GM12878 (cell line): ENCODE results near the gene CDKL4. TPM values are rescaled to one million over a fixed set of nuclear protein-coding genes. Genes with fewer than 3 reads are reported as not detected.
"Not testable (repeated sequence)": the region's sequence is repeated elsewhere in the genome, so short reads cannot be mapped to it uniquely, and the experiment has no call there.

Source experiments
- ATAC-seq: fragments of 200-7000 bp; cut with Tn5 transposase; 3 replicates; pipeline ENCODE4 v1.9.1; 2020; ENCODE audit warnings: mild to moderate bottlenecking, moderate library complexity
- BruUV-seq: library from RNA; stranded (reverse); fragments of 400-500 nt; replicated peaks from 2 replicates; lab custom pipeline; 2021; lab: Mats Ljungman, UMichigan
- CTCF ChIA-PET: fragments of 300-600 bp; sonication (Branson Sonifier 250); formaldehyde crosslinking; extraction: SDS; loops from one replicate; lab custom pipeline; 2021; ENCODE audit warnings: inconsistent platforms; lab: Yijun Ruan, JAX
- POLR2A ChIA-PET: fragments of 350-600 bp; formaldehyde crosslinking; extraction: SDS; loops from one replicate; lab custom pipeline; 2021; ENCODE audit warnings: inconsistent platforms; lab: Charles Lee
- RAD21 ChIA-PET: fragments of 300-600 bp; sonication (Branson Sonifier 250); formaldehyde crosslinking; loops from one replicate; lab custom pipeline; 2023; ENCODE audit warnings: antibody characterized with exemption; ENCODE audit not compliant: unreplicated experiment; lab: Charles Lee
- SMC1A ChIA-PET: fragments of 300-600 bp; sonication (Branson Sonifier 250); formaldehyde crosslinking; loops from one replicate; lab custom pipeline; 2023; ENCODE audit not compliant: unreplicated experiment, uncharacterized antibody; lab: Charles Lee
- DNase-seq: peaks from one replicate; pipeline ENCODE4 v3.0.0-alpha.2; 2011; ENCODE audit warnings: low read depth, low spot score
- FAIRE-seq: peaks from 3 replicates; lab custom pipeline; 2011; peaks lifted over from hg19 to GRCh38; lab: Jason Lieb, UNC
- H2AFZ ChIP-seq: 2 replicates; pipeline ENCODE4 v1.6.0; 2011; ENCODE audit warnings: low read depth, low read length, control low read depth; ENCODE audit not compliant: control insufficient read depth
- H3K27ac ChIP-seq: 2 replicates; pipeline ENCODE4 v1.5.1; 2011; ENCODE audit warnings: control low read depth; ENCODE audit not compliant: control insufficient read depth, insufficient read depth
- H3K27me3 ChIP-seq, 2 experiments: replicated peaks in 1 of 2; 2 replicates each; pipeline versions ENCODE4 v1.6.0 to v1.6.1; 2011; ENCODE audit warnings: low read length in 1 of 2; ENCODE audit not compliant: control insufficient read depth in 2 of 2, insufficient read depth in 2 of 2
- H3K36me3 ChIP-seq, 2 experiments: 2 replicates each; pipeline ENCODE4 v1.5.1; 2011; ENCODE audit warnings: low read length in 1 of 2; ENCODE audit not compliant: control insufficient read depth in 2 of 2, insufficient read depth in 2 of 2
- H3K4me1 ChIP-seq: 2 replicates; pipeline ENCODE4 v1.6.1; 2011; ENCODE audit warnings: mild to moderate bottlenecking, low read length, moderate library complexity, mixed read lengths; ENCODE audit not compliant: control insufficient read depth, insufficient read depth
- H3K4me2 ChIP-seq: 2 replicates; pipeline ENCODE4 v1.6.0; 2011; ENCODE audit warnings: control low read depth; ENCODE audit not compliant: control insufficient read depth, insufficient read depth
- H3K4me3 ChIP-seq: fragments of 200-600 bp; sonication (generic); 2 replicates; pipeline ENCODE4 v1.5.1; 2016
- H3K79me2 ChIP-seq: 2 replicates; pipeline ENCODE4 v1.6.0; 2011; ENCODE audit warnings: low read length; ENCODE audit not compliant: control insufficient read depth, insufficient read depth
- H3K9ac ChIP-seq: 2 replicates; pipeline ENCODE4 v1.8.0; 2011; ENCODE audit warnings: low read length, control low read depth, mixed read lengths; ENCODE audit not compliant: control insufficient read depth, insufficient read depth
- H3K9me3 ChIP-seq: replicated peaks from 3 replicates; pipeline ENCODE4 v1.5.1; 2011; ENCODE audit warnings: mild to moderate bottlenecking, low read length; ENCODE audit not compliant: control insufficient read depth, insufficient read depth
- H4K20me1 ChIP-seq: 2 replicates; pipeline ENCODE4 v1.6.0; 2011; ENCODE audit not compliant: control insufficient read depth, insufficient read depth
- FOS ChIP-seq: IDR thresholded peaks from 3 replicates; pipeline ENCODE4 v1.6.1; 2011; ENCODE audit warnings: borderline replicate concordance; ENCODE audit not compliant: insufficient read length; ENCODE audit errors: extremely low read depth
- GABPA ChIP-seq: IDR thresholded peaks from 2 replicates; pipeline ENCODE4 v1.6.1; 2014; ENCODE audit warnings: antibody characterized with exemption, low read depth, mild to moderate bottlenecking, inconsistent platforms
- SIX5 ChIP-seq: IDR thresholded peaks from 2 replicates; pipeline ENCODE4 v1.6.1; 2011; ENCODE audit warnings: mild to moderate bottlenecking, low read depth, low read length, moderate library complexity; ENCODE audit not compliant: severe bottlenecking
- SUPT20H ChIP-seq: IDR thresholded peaks from 2 replicates; pipeline ENCODE4 v1.6.1; 2011; ENCODE audit warnings: low read depth, mild to moderate bottlenecking, low read length, moderate library complexity, borderline replicate concordance; ENCODE audit not compliant: control insufficient read depth
- WGBS: methylation state at CpG from one replicate; pipeline ENCODE4 v1.1.6; 2016; ENCODE audit warnings: low lambda C conversion rate; ENCODE audit not compliant: insufficient replicate concordance, insufficient coverage; ENCODE audit errors: missing lambda C conversion rate; 5-methylcytosine and 5-hydroxymethylcytosine counted together
- in situ Hi-C: fragments of 300-500 bp; cut with MboI; formaldehyde crosslinking; loops from 9 replicates; pipeline ENCODE4 v1.14.3; 2018; ENCODE audit warnings: mixed read lengths
- intact Hi-C: fragments of 100-400 bp; cut with micrococcal nuclease; formaldehyde crosslinking; loops from one replicate; pipeline ENCODE4 v1.14.2; 2022; ENCODE audit not compliant: unreplicated experiment
- polyA plus RNA-seq, 11 experiments: library from polyadenylated mRNA; depleted of rRNA in 4 of 11; unstranded in 6 of 11; stranded (reverse) in 5 of 11; fragments of >200 nt; fragmentation: Nextera tagmentation in 4 of 11; fragmentation: Illumina TruSeq in 1 of 11; extraction: Ambion mirVana in 4 of 11; extraction: Trizol in 1 of 11; gene quantifications; 1 replicate in 1 of 11; 2 replicates in 10 of 11; pipeline versions ENCODE4 v1.2.1 to v1.2.3, GENCODE V29; 2011 to 2016; ENCODE audit warnings: inconsistent platforms in 2 of 11, missing spikeins in 2 of 11, low read depth in 1 of 11
- total RNA-seq, 4 experiments: library from RNA; depleted of rRNA in 3 of 4; stranded (reverse); fragments of >200 nt in 3 of 4; fragmentation: Illumina TruSeq in 1 of 4; extraction: Trizol in 1 of 4; gene quantifications; 2 replicates each; pipeline versions ENCODE4 v1.2.1 to v1.2.3, GENCODE V29; 2013 to 2021
- TF ChIP-seq, protein P1 (sequence below): fragments of 450-650 bp; IDR thresholded peaks from 2 replicates; pipeline ENCODE4 v1.6.1; 2016; ENCODE audit warnings: mild to moderate bottlenecking, moderate library complexity, borderline replicate concordance

The CDKL4 gene
- total and polyA plus RNA-seq, 10 of the 15 experiments (the other 5 are each of a cell fraction or from before 2014, with no cell fraction given), result not detected

GRCh38 chr2:39138837-39139211, 104.9 kb downstream of the CDKL4 start (continued):
- TF ChIP-seq, protein P1, sequence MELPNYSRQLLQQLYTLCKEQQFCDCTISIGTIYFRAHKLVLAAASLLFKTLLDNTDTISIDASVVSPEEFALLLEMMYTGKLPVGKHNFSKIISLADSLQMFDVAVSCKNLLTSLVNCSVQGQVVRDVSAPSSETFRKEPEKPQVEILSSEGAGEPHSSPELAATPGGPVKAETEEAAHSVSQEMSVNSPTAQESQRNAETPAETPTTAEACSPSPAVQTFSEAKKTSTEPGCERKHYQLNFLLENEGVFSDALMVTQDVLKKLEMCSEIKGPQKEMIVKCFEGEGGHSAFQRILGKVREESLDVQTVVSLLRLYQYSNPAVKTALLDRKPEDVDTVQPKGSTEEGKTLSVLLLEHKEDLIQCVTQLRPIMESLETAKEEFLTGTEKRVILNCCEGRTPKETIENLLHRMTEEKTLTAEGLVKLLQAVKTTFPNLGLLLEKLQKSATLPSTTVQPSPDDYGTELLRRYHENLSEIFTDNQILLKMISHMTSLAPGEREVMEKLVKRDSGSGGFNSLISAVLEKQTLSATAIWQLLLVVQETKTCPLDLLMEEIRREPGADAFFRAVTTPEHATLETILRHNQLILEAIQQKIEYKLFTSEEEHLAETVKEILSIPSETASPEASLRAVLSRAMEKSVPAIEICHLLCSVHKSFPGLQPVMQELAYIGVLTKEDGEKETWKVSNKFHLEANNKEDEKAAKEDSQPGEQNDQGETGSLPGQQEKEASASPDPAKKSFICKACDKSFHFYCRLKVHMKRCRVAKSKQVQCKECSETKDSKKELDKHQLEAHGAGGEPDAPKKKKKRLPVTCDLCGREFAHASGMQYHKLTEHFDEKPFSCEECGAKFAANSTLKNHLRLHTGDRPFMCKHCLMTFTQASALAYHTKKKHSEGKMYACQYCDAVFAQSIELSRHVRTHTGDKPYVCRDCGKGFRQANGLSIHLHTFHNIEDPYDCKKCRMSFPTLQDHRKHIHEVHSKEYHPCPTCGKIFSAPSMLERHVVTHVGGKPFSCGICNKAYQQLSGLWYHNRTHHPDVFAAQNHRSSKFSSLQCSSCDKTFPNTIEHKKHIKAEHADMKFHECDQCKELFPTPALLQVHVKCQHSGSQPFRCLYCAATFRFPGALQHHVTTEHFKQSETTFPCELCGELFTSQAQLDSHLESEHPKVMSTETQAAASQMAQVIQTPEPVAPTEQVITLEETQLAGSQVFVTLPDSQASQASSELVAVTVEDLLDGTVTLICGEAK, result no peak
- no peak for TF ChIP-seq SIX5
- no peak for TF ChIP-seq FOS
- no peak for TF ChIP-seq GABPA
- TF ChIP-seq SUPT20H, result no peak

- CTCF ChIA-PET, result interaction anchor here (1.2 to 1.3 kb wide), 2 partner anchors 10 to 12 kb away, joined by 3 read pairs; no protein-coding TSS in a partner anchor
- H4K20me1 ChIP-seq, in situ Hi-C loops, H3K4me3 ChIP-seq, H3K4me1 ChIP-seq, H3K27me3 ChIP-seq, intact Hi-C loops, H2AFZ ChIP-seq, DNase-seq, BruUV-seq, H3K9ac ChIP-seq, ATAC-seq, FAIRE-seq, SMC1A ChIA-PET, H3K4me2 ChIP-seq, H3K36me3 ChIP-seq, H3K9me3 ChIP-seq, H3K79me2 ChIP-seq, RAD21 ChIA-PET, H3K27ac ChIP-seq: not testable (repeated sequence)
- 83% methylated on average over 13 of the region's 18 CpGs for WGBS
- POLR2A ChIA-PET, result interaction anchor here (0.7 kb wide), 1 partner anchor 17 kb away, joined by 3 read pairs; no protein-coding TSS in a partner anchor
These were observed 105.5 kb downstream of the CDKL4 start for GRCh38 chr2:39138187-39138836.
